Muscle of back (tissue), 13 donors: ENCODE data around the gene ING1. TPM values are rescaled to one million over a fixed set of nuclear protein-coding genes. Genes with fewer than 3 reads are reported as not detected.
"Not testable (repeated sequence)": the region's sequence is repeated elsewhere in the genome, so short reads cannot be mapped to it uniquely, and the experiment has no call there.

ENCODE experiments used
- DNase-seq, 3 donors: peaks; one replicate each; pipeline versions ENCODE4 v3.0.0 to v3.0.0-alpha.2; 2013
- long read RNA-seq, 9 donors: transcript quantifications; one replicate each; lab custom pipeline, GENCODE V29; 2026
- polyA plus RNA-seq, 10 donors: library from polyadenylated mRNA; unstranded; fragments of 120-200 nt; gene quantifications; one replicate each; pipeline ENCODE4 v1.2.1, GENCODE V29; 2013; ENCODE audit not compliant: insufficient read length in 10 of 10

ING1 gene, protein sequence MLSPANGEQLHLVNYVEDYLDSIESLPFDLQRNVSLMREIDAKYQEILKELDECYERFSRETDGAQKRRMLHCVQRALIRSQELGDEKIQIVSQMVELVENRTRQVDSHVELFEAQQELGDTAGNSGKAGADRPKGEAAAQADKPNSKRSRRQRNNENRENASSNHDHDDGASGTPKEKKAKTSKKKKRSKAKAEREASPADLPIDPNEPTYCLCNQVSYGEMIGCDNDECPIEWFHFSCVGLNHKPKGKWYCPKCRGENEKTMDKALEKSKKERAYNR
- polyA plus RNA-seq = 10 to 100 TPM in 8 of 10 donors, 1 to 10 TPM in 2; 8.9 to 18.3 (median 10.6) TPM
- long read RNA-seq, donor 1, full-length matches to known transcripts = 6 of 6 reads
- long read RNA-seq, donor 1, partial matches to known transcripts = 0 of 6 reads
- long read RNA-seq, donor 1, other reads (novel, unspliced or antisense) = 0 of 6 reads
- long read RNA-seq, donor 2, full-length matches to known transcripts = 4 of 4 reads
- long read RNA-seq, donor 2, partial matches to known transcripts = 0 of 4 reads
- long read RNA-seq, donor 2, other reads (novel, unspliced or antisense) = 0 of 4 reads
- long read RNA-seq, donor 3 = 0 reads
- long read RNA-seq, donor 4, full-length matches to known transcripts = 4 of 4 reads
- long read RNA-seq, donor 4, partial matches to known transcripts = 0 of 4 reads
- long read RNA-seq, donor 4, other reads (novel, unspliced or antisense) = 0 of 4 reads
- long read RNA-seq, donor 5, full-length matches to known transcripts = 7 of 13 reads
- long read RNA-seq, donor 5, partial matches to known transcripts = 6 of 13 reads
- long read RNA-seq, donor 5, other reads (novel, unspliced or antisense) = 0 of 13 reads
- long read RNA-seq, donor 6, full-length matches to known transcripts = 7 of 7 reads
- long read RNA-seq, donor 6, partial matches to known transcripts = 0 of 7 reads
- long read RNA-seq, donor 6, other reads (novel, unspliced or antisense) = 0 of 7 reads
- long read RNA-seq, donor 7, full-length matches to known transcripts = 4 of 4 reads
- long read RNA-seq, donor 7, partial matches to known transcripts = 0 of 4 reads
- long read RNA-seq, donor 7, other reads (novel, unspliced or antisense) = 0 of 4 reads
- long read RNA-seq, donor 8, full-length matches to known transcripts = 2 of 2 reads
- long read RNA-seq, donor 8, partial matches to known transcripts = 0 of 2 reads
- long read RNA-seq, donor 8, other reads (novel, unspliced or antisense) = 0 of 2 reads
- long read RNA-seq, donor 9 = 0 reads

- no peak for DNase-seq
Observed at GRCh38 chr13:110713642-110713952, at the start of gene ING1. Gene ING1, plus strand, starts transcription at chr13:110713700. Its CDS starts 450 bp downstream, at chr13:110714150.

- no peak for DNase-seq
Observed at GRCh38 chr13:110664041-110664440, 49.5 kb upstream of the ING1 start.

DNA sequence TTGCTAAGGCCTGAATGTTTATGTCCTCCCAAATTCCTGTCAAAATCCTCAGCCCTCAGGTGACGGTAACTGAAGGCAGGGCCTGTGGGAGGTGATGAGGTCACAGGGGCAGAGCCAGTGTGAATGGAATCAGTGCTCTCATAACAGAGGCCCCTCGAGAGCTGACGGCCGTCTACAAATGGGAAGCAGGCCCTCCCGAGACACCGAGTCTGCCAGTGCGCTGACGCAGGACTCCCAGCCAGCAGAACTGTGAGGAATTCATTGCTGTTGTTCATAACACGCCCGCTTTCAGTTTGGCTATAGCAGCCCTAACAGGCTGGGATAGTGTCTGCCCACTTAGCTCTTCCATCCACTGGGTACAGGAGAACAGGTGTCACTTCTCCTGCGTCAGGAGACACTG lies 48.8 kb upstream of the ING1 start:
- no peak for DNase-seq

DNA sequence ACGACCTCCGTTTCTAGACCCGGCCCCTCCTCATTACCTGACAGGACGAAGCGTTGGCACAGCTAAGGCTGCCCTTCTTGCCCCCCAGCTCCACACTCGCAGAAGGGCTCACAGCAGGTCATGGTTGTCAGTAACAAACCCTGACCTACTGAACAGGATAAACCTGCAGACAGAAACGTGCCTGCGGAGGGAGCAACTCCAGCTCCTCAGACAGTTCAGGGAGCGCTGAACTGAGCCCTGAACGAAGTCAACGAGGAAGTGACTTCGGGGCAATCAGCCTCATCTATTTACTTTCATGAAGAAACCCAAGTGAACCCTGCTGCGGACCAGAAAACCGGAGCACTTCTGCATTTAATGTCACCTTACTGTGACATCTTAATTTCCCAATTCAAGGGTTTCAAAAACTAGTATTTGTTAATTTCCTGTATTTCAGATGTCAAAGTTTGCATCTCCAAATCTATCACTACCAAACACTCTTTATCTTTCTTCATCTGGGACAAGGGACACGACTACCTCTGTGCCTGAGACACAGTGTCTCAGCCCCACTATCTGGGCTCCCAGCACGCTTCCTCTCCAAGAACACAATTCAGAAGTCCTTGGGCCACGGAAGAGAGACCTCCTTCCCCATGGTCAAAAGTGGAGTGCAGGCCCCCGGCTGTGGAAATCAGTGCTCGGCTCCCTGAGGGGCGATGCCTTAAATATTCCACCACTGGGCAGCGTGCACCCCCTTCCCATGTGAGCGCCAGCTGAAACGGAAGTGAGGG lies 47.8 kb upstream of the ING1 start:
- no peak for DNase-seq

GRCh38 chr13:110666255-110666533 lies 47.3 kb upstream of the ING1 start:
- no peak for DNase-seq

DNA sequence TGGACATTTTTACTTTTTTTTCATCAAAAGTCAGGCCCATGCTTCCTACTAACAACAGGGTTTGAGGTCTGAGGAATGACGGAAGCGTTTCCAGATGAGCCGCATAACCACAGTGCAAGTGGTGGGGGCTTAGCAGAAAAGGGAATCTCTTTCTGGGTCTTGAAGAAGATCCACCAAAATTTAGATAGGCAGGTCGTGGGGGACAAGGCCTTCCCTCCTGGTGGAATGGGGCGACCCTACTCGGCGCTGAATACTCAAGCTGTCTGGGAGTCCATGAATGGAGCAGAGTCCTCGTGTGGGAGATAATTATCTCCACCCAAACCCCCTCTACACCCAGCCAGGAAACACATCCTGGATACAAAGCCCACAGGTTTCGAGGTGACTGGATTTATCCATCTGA lies 44.5 kb upstream of the ING1 start:
- no peak for DNase-seq

- not testable (repeated sequence) for DNase-seq
Observed at GRCh38 chr13:110669814-110670213, 43.7 kb upstream of the ING1 start.

DNA sequence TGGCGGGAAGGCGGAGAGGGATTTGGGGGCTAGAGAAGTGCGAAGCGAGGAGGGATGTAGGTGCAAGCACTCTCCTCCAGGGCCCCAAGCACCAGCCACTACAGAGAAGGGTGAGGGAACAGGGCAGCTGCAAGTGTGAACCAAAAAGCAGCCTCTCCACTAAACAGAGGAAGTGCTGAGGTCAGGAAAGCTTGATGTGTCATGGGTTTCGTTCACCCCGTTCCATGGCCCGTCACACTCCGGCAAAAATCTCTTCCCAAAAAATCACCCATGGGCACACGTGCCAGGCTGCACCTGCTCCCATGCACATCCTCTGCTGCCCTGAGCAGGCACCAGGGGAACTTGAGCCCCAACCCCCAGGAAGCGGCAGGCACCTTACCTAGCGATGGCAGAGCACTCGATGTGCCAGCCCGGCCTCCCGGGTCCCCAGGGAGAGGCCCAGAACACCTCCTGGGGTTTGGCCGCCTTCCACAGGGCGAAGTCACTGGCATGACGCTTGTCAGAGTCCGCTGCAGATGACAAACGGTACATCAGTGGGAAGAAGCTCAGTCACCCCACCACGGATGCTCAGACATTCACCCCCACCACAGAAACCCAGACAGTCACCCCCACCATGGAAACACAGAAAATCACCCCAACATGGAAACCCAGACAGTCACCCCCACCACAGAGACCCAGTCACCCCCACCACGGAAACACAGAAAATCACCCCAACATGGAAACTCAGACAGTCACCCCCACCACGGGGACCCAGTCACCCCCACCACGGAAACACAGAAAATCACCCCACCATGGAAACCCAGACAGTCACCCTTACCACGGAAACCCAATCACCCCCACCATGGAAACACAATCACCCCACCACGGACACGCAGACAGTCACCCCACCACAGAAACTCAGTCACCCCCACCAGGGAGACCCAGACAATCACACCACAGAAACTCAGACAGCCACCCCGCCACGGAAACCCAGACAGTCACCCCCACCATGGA lies 36.6 kb upstream of the ING1 start:
- peak in 1 of 3 donors; percentile 13 for DNase-seq

GRCh38 chr13:110677731-110678545 lies 35.6 kb upstream of the ING1 start:
- DNase-seq = no peak

GRCh38 chr13:110680852-110681251 lies 32.6 kb upstream of the ING1 start:
- no peak for DNase-seq

GRCh38 chr13:110681868-110682550 lies 31.5 kb upstream of the ING1 start:
- no peak for DNase-seq

DNA sequence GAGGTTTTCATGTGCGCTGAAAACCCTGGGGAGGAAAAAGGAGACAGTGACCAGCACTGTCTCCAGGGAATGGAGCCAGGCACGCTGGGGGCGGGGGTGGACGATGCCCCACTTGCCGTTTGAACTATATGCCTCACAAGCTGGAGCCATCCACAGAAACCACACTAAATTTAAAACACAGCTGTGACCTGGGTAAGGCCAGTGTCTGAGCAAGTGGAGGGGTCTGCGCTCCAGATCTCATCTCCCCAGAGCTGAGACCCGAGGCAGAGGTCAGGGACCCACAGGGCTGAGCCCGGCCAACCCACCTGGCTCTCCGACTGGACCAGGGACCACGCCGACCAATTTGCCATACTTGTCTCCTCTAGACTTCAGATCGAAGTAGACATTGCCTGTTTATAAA lies 30.8 kb upstream of the ING1 start:
- no peak for DNase-seq

DNA sequence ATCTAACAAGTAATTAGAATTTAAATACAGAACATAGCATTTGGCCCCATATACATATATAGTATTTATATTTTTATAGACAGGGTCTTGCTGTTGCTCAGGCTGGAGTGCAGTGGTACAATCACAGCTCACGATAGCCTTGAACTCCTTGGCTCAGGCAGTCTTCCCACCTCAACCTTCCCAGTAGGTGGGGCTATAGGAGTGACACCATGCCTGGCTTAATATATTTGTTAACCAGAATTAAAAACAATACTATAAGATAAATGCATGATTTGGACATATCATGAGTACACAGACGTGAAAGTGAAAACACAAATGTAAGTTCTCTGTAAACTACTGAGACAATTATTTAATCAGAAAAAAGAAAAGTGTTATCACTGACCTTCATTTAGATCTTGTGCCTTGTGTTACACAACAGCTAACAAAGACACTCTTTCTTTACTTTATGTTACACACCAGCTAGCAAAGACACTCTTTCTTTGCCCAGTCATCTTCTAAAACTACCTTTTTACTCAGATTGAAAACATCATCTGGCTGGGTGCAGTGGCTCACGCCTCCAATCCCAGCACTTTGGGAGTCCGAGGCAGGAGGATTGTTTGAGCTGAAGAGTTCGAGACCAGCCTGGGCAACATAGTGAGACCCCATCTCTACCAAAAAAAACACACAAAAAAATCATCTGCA lies 30.2 kb upstream of the ING1 start:
- DNase-seq = no peak

GRCh38 chr13:110683921-110684320 lies 29.6 kb upstream of the ING1 start:
- no peak for DNase-seq

DNA sequence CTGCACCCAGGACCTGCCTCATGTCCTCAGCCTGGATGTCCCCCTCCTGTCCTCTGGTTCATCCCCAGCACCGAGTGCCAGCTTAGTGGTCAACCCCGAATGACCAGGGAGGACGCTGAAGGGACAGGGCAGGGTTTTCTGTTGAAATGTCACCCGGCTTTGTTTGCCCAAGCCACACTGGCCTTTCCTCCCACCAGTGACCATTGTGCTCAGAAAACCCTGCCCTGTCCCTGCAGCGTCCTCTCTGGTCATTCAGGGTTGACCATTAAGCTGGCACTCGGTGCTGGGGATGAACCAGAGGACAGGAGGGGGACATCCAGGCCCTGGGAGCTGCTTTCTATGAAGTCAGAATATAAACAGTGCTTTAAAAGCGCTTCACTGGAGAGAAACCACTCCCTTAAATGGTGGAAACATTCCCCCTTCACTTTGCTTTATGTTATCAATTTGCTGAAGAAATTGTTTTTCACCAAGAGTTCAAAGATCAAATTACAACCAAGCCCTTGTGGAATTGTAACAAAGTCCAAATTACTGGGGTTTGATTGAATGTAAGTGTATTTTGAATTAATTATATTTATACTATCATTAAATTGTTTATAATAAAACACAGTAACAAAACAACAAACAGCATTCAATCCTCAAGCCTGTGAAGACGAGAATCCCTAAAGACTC lies 29.0 kb upstream of the ING1 start:
- DNase-seq = no peak

DNA sequence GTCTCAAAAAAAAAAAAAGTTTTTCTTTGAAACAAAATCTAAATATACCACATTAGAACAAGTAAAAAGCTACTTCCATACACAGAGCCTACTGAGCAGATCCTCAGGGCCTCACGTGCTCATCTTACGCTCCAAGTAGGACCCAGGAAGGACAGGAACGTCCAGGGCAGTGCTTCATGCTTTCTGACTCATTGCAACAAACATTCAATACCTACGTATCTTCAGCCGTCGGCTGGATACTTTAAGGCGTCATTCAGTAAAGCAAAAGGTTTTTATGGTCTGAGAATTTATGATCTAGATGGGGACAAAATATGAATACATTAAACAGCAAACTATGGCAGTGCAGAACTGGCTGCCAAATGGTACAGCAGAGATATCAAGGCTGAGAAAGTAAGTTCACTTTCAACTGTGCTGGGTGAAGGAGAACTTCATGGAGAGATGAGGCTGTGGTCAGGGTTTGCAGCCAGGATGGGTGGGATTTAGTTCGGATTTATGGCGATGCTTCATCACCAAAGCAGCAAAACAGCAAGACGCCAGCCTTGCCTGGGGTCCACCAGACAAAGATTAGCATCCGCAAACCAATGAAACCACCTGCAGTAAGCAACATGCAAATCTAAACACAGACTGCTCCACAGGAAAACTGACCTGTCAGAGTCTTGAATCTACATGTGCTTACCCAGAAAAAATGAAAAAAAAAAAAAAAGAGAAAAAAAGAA lies 28.0 kb upstream of the ING1 start:
- no peak for DNase-seq

GRCh38 chr13:110687736-110688135 lies 25.8 kb upstream of the ING1 start:
- no peak for DNase-seq
